C4-2B (cell line): ENCODE data around the gene MTHFD2.
A peak's percentile ranks its signal among the peaks of the same experiment; 100 is the strongest.

Source experiments
- CTCF ChIP-seq: fragments of 450-650 bp; conservative IDR thresholded peaks from 2 replicates; pipeline ENCODE4 v1.5.1; 2017; ENCODE audit warnings: mild to moderate bottlenecking
- ZFX ChIP-seq: fragments of 450-650 bp; IDR thresholded peaks from 2 replicates; pipeline ENCODE4 v1.6.1; 2017

- TF ChIP-seq CTCF (peak; percentile 61), ZFX (no peak)
Observed at GRCh38 chr2:74198461-74199274, at the start of gene MTHFD2.
